SW 1271 (cell line): ENCODE results near the gene DENND1A.
"Not testable (repeated sequence)": the region's sequence is repeated elsewhere in the genome, so short reads cannot be mapped to it uniquely, and the experiment has no call there.

ENCODE experiments used
- DNase-seq, 2 experiments: peaks; one replicate each; lab custom pipeline; 2025; lab: John Stamatoyannopoulos, UW

Gene DENND1A

DNA sequence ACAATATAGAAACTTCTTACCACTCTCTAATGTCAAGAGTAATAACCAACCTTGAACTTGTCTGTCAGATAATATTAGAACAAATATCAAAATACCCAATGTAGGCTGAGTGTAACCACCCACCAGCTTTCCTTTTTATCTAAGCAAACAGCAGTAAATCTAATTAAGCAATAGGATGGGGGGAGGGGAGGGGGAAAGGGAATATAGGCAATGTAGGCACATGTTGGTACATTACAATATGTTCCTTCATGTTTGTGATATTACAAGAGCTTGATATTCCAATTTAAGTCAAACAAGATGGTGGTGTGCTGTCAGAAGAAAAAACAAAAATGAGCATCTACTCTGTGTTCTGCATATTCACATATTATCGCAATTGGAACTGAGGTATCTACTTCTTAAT, 158.2 kb downstream of the DENND1A start:
- no peak for DNase-seq

DNA sequence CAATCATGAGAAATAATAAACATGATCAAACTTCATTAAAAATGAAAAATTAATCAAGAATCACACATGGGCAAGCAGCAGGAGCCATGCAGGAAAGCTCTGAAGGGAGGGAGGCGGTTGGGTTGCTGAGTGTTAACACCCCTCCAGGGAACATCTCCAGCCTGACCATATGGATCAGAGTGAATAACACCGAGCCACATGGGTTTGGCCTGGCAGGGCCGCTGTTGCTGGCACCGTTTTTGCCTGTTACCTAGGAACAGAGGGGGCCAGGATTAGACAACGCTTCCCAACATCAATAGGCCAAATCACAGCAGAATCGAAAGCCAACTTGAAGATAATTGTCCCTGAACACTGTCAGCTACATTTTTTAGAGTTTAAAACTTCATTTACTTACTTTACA, 160.2 kb downstream of the DENND1A start:
- DNase-seq, result no peak

DNA sequence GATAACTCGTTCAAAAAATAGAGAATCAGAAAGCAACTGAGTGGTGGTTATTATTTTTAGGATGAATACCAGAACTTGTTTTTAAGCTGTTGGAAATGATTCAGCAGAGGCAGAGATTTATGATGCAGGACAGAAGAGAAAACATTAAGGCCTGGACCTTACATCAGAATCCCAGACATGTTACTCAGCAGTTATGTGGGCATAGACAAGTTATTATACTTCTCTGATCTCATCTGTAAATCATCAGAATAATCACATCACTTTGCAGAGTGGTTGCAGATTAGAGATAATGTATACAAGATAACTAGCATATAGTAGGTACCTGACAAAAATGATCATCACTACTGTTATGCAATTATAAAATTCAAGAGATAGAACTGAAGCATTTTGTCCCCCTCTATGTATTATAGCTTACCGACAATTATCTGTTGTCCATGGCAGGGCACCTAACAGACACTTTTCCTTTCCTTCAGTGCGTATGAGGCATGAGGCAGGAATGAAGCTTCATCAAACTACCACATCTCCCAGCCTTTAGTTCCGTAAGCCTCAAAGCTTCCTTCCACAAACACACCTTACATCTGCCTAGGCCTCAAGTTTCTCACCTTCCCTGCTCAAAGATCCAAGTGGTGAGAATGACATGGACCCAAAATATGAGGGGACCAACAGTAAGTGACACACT, 165.9 kb downstream of the DENND1A start:
- no peak for DNase-seq

DNA sequence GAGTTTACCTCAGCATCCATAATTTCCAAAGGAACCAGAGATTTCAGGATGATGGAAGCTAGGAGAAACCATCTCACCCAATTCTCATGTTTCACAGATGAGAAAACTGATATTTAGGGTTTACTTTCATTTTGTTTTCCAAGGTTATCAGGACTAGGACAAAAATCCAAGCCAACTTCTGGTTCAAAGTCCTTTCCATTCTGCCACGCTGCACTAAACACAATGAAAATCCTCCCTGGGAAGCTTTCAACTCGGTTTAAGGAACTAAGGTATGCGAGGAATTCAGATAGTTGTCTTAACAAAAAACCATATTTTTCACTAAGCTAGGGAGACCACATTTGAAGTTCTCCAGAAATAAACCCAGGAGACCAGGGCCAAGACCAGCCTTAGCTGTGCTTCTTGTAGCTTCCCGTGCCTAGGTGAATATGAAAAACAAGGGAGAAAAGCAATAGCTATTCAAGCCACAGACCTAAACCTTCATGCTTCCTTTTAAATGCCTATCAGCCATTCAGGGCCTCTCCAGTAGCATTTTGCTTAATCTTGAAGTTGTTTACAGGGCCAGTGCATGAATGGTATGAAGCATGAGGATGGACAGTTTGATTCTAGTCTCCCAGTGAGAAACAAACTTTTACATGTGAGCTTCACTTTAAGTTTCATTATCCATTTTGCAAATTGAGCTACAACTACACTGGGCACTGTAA, 167.9 kb downstream of the DENND1A start:
- DNase-seq, result no peak

DNA sequence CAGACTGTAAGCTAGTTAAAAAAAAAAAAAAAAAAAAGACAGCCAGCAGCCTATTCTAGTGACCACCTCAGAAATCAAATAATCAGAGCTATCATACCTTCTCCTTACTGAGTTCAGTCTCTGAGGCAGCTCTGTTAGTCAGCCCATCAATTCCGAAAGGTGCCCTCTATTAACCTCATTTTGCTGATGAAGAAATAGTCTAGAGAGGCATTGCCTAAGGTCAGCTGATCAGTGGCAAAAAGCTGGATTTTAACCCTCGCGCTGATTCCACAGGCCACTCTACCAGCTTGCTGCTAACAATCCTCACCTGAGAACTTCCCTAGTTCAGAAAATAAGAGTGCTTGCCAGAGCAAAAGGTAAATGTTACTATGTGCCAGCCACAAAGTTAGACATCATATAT, 172.0 kb downstream of the DENND1A start:
- DNase-seq, result no peak

DNA sequence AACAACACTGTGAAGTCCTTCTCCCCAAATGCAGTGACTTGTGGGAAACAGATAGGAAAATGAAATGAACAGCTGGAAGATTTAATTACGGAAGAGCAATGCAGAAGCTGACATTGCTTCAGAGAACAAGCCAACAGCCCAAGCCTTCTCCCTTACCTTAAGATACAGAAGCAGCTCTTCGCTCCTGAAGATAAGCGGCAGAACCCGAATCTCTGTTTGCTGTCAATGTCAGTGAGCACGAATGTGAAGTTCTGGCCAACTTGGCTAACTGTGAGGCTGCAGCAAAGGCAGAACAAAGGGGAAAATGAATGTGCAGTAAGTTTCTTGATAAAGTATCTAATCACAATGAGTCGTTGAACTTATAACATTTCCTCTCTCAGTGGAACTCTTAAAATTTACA, 172.4 kb downstream of the DENND1A start:
- DNase-seq, result no peak

DNA sequence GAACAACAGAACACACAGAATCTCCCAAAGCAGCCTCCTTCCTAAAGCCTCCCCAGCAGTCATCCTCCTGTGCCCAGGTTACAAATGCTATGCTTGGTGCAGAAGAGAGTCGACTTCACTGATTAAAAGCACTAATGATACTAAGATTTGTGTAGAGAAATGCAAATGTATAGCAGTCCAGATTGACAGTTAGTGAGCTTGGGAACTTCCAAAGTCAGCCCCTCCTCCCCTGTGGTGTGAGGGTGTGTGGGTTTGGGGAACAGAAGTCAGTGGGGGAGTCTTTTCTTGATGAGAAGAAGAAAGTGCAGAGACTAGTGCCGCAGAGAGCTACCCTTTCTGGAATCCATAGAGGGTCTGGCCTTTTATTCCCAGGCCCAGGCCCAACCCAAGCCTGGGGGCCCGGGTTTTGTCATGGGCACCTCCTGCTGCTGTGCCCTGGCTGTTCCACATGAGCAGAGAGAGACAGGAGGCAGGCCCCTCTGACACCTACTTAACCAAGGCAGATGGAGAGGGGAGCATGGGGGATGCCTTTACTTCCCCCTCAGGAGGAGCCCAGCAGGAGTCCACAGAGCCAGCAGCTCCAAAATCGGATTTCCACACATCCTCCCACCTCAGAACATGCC, 173.3 kb downstream of the DENND1A start:
- no peak for DNase-seq

DNA sequence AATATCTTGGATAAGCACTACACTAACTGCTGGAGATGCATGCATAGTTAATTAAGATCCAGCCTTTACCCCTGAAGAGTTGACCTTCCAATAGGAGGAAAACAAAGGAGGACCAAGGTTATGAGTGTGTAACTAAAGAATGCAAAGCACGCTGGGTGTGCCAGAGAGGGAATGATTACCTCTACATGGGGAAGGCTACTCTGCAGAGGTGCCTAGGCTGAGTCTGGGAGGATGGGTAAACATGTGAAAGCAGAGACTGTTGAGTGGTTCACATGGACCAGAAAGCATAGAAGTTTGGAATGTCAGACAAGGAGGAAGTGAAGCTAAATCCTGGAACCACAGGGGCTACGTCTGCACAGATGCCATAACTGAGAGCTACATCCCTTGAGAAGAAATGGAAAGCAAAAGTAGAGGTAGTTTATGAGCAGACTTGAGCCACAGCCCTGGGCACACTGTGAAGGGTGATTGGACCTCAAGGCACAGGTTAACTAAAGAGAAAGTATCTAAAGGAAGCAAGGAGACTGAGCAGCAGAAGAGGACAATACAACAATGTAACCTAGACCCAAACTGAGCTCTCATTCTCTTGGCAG, 176.2 kb downstream of the DENND1A start:
- DNase-seq, result no peak

DNA sequence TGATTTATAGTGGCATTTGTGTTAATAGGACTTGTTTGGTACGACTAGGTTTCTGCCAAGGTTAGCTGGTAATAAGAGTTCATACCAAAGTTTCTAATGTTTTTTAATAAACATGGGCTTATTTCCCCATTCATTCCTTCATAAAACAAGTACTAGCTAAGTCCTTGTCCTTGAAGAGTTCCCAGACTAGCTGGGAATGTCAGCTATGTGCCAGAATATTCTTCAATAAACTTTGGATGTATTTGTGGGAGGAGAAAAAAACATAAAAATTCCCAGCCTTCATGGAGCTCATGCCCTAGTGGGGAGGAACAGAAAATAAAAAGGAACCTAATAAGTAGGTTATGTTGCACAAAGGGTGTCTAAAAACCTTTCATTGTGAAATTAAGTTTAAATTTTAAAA, 176.9 kb downstream of the DENND1A start:
- no peak for DNase-seq

DNA sequence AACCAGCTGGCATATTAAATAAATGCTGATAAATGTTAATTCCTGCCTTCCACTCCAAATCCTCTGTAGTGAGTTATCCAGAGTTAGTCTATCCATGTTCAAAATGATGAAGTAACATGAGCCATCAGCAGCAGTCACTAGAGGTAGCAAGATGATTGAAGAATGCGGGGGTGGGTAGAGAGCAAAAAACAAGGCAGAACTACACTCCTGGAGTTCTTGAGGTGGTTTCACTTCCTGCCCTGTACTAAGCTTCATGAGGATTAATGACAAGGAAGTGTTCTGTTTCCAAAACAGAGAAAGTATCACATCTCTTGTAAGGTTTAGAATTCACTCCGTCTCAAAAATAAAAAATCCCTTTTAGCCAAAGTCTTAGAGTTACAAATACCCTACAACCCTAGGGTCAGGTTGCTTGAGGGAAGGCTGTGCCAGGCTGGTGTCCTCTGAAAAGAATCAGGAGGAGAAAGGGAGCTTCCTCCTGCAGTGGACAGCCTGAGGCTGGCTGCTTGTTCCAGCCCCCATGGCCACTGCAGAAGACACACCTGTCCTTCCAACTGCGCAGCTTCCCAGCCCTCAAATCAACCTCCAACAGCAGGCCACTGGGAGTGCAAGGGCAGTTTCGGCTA, 180.2 kb downstream of the DENND1A start:
- DNase-seq, result no peak

DNA sequence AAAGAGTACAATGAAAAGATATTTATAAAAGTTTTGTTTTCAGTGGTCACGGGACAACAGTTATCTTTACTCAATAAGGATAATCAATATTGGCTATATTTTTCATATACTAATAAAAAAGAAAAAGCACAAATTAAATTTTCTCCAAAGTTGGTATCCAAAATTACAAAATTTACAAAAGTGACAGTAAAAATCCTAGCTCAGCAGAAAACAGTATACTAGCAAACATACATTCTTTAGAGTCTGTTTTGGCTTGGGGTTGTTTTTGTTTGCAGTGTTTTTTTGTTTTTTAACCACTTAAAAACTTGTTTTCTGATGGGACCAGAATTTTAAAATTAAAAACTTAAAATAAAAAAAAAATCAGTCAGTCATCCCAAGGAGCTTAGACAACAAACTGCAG, 183.2 kb downstream of the DENND1A start:
- DNase-seq, result no peak

DNA sequence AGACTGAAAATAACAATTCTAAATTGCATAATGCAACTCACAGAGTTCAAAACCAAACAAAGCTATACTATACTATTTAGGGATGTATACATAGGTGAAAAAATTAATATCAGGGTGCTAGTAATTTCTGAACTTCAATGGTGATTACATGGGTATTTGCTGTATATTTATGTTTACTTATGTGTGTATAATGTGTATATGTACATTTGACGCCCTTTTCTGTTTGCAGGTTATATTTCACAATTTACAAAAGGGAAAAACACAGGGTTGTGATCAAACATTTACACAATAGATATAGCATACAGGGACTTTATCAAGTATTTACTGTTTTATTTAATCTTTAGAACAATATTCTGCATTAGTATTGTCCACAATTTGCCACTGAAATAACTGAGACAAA, 184.0 kb downstream of the DENND1A start:
- no peak for DNase-seq

DNA sequence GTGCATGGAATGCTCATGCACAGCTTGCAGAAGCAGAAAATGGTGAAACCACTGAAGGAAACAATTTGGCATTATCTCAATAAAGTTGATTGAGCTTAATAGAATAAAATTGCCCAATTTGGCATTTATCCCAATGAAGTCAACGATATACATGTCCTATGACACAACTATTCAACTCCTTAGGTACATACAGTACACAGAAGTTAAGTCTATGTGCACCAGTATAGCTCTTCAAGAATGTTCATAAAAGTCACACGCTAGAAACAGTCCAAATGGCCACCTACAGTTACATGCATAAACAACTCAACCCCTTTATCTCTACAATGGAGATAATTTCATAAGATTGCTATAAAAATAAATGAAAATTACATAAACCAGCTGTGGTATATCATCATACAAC, 184.5 kb downstream of the DENND1A start:
- DNase-seq, result no peak

DNA sequence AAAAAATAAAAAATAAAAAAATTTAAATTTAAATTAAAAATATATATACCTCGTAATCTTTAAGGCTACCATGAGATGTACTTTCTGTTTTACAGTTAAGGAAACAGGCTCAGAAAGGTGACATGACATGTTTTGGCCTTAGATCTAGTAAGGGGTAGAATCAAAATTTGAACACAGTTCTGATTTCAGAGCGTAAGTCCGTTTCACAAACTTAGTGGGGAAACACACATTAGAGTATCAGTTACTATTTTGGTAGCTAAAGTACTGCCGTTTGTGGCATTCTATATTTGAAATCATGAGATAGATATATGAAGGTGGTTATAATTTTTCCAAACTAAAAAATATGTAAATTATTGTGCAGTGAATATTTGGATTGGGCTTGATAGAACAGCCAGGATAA, 186.2 kb downstream of the DENND1A start:
- DNase-seq, result no peak

DNA sequence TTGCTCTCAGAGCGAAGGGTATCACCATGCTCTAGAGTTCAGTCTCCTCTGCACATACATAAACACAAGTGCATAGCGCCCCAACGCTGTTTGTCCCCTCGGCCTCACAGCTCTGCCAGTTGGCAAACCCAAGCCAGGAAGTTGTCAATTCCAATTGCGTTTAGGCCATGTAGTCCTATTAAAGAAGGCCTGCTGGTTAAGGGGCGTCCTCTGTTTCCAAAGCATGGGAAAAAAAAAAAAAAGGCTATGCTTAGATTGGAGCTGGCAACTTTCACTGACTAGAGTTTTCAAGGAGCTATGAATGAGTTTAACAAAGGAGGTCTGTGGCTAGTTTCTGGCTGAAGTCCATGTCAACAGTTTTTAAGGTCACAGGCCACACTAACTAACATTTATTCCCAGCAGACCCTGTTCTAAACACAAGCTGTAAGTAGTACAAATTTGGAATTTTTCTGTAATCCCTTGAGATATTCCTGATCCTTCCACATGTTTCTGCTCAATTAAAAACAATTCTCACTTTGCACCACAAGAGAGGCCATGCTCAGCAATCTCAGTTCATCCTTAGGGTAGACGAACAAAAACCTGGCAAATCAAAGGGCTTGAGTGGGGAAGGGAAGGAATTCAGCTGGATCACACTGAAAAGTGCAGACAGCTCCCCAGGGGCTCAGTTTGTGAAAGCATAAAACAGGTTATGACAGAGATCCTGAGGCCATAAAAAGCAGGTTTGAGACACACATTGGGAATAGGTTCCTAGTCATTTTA, 187.7 kb downstream of the DENND1A start:
- no peak for DNase-seq

DNA sequence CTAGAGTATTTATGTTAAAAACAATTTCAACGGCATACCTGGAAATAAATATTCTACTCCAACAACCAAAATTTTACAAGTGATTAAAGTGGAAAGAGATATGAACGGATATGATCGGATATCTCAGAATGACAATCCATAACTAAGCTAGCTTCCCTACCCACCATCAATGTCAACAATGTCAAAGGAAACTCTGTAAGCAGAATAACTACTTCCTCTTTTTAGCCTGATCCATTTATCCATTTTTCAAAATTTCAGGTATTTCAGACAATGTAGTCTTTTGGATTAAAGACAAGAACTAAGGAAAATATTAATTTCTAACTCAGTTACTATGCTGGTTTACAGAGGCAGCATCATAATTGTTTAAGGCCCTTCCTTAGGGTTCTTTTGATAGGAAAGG, 188.7 kb downstream of the DENND1A start:
- no peak for DNase-seq

DNA sequence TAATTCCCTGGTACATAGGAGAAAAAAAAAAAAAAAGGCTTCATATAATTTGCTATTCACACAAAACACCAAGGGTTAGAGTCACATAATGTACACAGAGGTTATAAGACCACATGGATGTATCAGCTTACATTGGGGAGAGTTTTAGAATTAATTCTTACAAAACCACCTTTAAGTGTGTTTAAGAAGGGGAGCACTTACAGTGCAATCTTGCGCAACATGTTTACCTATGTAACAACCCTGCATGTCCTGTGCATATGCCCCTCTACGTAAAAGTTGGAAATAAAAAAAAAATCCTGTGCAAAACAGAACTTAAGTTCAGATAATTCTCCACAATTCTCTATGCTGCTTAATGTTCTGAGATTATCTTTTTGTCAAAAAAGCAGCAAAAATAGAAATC, 190.0 kb downstream of the DENND1A start:
- DNase-seq, result no peak

DNA sequence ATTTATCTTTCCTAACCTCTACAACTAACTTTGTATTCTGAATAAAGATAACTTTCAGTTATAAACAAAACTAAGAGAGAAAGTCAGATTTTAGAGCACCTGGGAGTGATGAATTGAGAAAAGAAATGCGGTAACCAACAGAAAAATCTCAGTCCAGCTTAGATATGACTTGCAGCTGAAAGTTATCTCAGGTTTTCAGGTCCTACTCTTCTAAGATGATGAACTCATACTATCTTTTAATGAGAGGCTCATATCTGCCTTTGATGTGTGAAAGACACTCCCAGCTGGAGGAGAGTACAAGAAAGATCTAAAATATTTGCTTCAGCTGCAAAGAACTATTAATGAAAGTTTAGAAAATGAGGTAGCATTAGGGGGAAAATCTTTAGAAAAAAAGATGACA, 190.5 kb downstream of the DENND1A start:
- DNase-seq, result no peak

DNA sequence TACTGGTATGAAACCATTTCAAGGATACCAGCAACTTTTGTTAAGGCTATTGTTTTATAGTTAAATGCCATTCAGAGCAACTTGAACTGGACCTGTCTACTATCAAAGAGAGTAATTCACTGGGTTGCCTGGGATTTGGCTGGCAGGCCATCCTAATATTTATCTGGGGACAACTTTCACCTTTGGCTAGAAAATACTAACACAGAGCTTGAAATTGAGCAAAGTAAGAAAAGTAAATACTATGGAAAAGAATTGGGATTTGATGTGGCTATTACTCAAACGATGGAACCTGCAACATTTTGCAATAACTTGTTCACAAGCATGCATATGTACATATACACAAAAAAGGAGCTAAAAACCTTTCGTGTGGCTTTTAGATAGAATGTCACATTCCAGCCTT, 191.3 kb downstream of the DENND1A start:
- no peak for DNase-seq

DNA sequence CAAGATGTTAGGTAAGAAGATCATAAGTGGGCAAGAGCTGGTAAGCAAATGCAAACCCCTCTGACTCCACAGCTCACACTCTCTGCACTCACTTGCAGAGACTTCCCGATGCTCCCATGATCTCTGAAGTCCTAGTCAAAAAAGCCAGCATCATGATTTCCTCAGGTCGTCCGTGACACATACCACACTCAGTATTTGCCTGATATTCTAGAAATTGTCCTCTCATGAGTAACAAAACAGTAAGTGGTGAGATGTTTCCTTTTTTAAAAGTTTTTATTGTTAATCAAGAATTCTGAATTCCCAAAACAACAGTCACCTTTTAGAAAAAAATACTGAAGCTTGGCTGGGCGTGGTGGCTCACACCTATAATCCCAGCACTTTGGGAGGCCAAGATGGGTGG, 194.6 kb downstream of the DENND1A start:
- no peak for DNase-seq

DNA sequence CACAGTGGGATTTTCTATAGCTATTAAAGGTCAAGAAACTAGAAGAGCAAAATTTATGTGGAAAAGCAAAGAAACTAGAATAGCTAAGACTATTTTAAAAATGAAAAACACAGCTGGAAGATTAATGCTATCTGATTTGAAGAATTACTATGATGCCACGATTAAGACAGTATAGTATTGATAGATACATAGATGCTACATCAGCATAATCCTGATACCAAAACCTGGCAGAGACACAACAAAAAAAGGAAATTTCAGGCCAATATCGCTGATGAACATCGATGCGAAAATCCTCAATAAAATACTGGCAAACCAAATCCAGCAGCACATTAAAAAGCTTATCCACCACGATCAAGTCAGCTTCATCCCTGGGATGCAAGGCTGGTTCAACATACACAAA, 201.4 kb downstream of the DENND1A start:
- DNase-seq, result not testable (repeated sequence)

DNA sequence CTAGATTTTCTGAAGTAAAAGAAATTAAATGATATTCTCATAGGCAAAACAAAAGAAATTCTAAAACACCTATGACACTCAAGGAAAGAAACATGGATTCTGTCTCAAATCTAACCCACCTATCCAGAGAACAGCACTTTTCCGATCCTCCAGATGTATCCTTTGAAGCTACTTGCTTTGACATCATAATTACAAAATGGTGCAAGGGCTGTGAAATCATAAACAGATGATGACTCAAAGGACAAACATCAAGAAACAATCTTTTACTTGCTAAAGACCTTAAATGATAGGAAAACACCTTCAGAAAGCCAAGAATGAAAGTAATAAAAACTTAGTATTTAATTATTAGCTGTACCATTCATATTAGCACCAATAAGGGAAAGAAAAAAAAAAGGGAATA, 202.6 kb downstream of the DENND1A start:
- no peak for DNase-seq
